Hepatocyte (in vitro differentiated cells): ENCODE results near the gene DMD.

Source experiments
- CTCF ChIP-seq: fragments of 200-600 bp; sonication (generic); IDR thresholded peaks from 2 replicates; pipeline ENCODE4 v1.5.1; 2016; ENCODE audit warnings: antibody characterized with exemption, mild to moderate bottlenecking; ENCODE audit not compliant: poor library complexity
- EZH2phosphoT487 ChIP-seq: fragments of 200-600 bp; sonication (generic); IDR thresholded peaks from one replicate; pipeline ENCODE4 v1.6.1; 2018; ENCODE audit warnings: antibody characterized with exemption, mild to moderate bottlenecking, low read depth, moderate library complexity; ENCODE audit not compliant: unreplicated experiment, severe bottlenecking

DNA sequence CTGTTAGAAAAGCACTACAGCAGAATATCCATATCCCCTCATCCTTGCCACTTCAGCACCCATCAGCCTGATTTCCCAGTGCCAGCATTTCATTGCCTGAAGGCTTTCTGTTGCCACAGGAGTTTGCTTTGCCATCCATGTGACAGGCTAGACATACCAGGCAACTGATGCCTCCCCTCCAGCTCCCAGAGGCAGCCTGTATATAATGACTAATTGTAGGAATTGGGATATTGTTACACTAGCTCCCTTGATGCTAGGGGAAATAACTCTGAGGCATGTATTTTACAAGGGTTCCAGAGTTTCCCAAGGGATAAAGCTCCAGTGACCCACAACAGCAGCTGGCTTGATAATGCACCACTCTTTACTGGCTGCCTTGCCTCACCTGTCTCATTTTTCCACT, 1531.5 kb downstream of the DMD start:
- TF ChIP-seq CTCF, result no peak
- TF ChIP-seq EZH2phosphoT487, result no peak
